Chondrocyte (in vitro differentiated cells): ENCODE data around the gene PJA1. TPM values are rescaled to one million over a fixed set of nuclear protein-coding genes. Genes with fewer than 3 reads are reported as not detected.

Experiments used
- DNase-seq: peaks from one replicate; pipeline ENCODE4 v3.0.0; 2021; ENCODE audit warnings: mixed read lengths, low spot score
- H3K27ac Mint-ChIP-seq: one replicate; pipeline ENCODE4 v1.8.0; 2021; ENCODE audit warnings: mild to moderate bottlenecking, moderate library complexity, mixed read lengths; ENCODE audit not compliant: unreplicated experiment
- H3K27me3 Mint-ChIP-seq: 2 replicates; pipeline ENCODE4 v1.8.0; 2021; ENCODE audit warnings: low read depth, mixed read lengths
- H3K36me3 Mint-ChIP-seq: 2 replicates; pipeline ENCODE4 v1.8.0; 2021; ENCODE audit warnings: low read depth, mixed read lengths
- H3K4me1 Mint-ChIP-seq: 2 replicates; pipeline ENCODE4 v1.8.0; 2021; ENCODE audit warnings: low read depth, mild to moderate bottlenecking, mixed read lengths
- H3K4me3 Mint-ChIP-seq: one replicate; pipeline ENCODE4 v1.8.0; 2021; ENCODE audit warnings: mild to moderate bottlenecking, moderate library complexity, mixed read lengths; ENCODE audit not compliant: unreplicated experiment
- H3K9me3 Mint-ChIP-seq: 2 replicates; pipeline ENCODE4 v1.8.0; 2021; ENCODE audit warnings: low read depth, mixed read lengths
- total RNA-seq: library from RNA; stranded (reverse); gene quantifications from 3 replicates; pipeline ENCODE4 v1.2.1, GENCODE V29; 2021
- TF ChIP-seq, protein P1 (sequence below): fragments of 200-600 bp; sonication (generic); IDR thresholded peaks from 2 replicates; pipeline ENCODE4 v1.5.0; 2021; ENCODE audit warnings: antibody characterized with exemption, mild to moderate bottlenecking, moderate library complexity

Gene PJA1
- total RNA-seq, 1 donor from 2014 or later: 30.1 TPM

DNA sequence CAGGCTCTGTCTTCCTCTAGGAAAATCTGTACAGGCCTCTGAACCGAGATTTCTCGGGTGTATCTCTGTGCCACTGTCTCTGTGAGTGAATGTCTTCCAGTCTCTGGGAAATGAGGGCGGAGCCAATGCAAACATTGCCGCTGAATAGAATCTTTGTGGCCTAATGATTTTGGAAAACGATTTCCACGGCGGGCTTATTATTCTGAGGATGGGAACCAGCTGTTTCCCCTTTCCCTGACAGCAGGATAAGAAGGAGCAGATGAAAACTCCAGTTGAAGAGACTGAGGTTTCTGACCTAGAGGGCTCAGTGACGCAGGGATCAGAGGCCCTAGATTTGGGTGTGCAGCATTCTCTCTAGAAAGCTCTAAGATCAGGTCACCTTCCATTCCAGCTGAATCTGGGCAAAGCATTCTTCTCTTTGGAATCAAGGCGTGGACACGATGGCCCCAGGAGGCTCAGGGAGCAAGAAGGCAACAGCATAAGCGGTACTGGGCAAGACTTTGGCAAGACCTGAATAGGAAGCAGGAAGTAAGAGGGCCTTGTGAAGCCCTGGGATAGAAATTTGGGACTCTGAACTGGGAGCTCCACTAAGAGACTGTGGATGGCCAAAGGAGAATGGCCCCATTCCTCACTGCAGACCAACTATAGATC, 47.3 kb downstream of the PJA1 start:
- H3K27ac Mint-ChIP-seq: no peak overlapping the region
- H3K9me3 Mint-ChIP-seq: no peaks in the 10 kb centered on the region

DNA sequence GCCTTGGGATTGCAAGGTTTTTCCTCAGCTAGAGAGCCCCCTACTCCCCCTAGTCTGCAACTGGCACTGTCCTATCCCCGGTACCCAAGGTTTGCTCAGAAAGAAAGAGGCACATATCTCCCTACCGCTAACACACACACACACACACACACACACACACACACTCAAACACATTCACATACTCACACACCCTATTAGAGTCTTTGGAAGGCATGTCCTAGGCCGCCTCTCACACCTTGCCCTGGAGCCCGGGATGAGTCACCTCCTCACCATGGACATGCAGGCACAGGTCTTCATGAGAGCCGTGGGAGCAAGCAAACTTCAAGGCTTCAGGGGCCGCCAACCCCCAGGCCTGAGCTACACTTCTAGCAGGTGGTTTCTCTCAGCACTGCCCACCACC, 49.2 kb downstream of the PJA1 start:
- no peaks in the 10 kb centered on the region for H3K4me1 Mint-ChIP-seq
- no peaks in the 10 kb centered on the region for H3K9me3 Mint-ChIP-seq
- no peaks in the 10 kb centered on the region for H3K36me3 Mint-ChIP-seq
- no peaks in the 10 kb centered on the region for H3K27me3 Mint-ChIP-seq
- TF ChIP-seq, protein P1, sequence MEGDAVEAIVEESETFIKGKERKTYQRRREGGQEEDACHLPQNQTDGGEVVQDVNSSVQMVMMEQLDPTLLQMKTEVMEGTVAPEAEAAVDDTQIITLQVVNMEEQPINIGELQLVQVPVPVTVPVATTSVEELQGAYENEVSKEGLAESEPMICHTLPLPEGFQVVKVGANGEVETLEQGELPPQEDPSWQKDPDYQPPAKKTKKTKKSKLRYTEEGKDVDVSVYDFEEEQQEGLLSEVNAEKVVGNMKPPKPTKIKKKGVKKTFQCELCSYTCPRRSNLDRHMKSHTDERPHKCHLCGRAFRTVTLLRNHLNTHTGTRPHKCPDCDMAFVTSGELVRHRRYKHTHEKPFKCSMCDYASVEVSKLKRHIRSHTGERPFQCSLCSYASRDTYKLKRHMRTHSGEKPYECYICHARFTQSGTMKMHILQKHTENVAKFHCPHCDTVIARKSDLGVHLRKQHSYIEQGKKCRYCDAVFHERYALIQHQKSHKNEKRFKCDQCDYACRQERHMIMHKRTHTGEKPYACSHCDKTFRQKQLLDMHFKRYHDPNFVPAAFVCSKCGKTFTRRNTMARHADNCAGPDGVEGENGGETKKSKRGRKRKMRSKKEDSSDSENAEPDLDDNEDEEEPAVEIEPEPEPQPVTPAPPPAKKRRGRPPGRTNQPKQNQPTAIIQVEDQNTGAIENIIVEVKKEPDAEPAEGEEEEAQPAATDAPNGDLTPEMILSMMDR: no peak
- DNase-seq: no peak
- H3K4me3 Mint-ChIP-seq: no peak overlapping the region
- no peak overlapping the region for H3K27ac Mint-ChIP-seq

More for the DNA sequence above, 47.3 kb downstream of the PJA1 start:
- H3K27me3 Mint-ChIP-seq: no peaks in the 10 kb centered on the region
- H3K4me1 Mint-ChIP-seq: no peaks in the 10 kb centered on the region
- DNase-seq: no peak
- TF ChIP-seq, protein P1: no peak
- no peaks in the 10 kb centered on the region for H3K36me3 Mint-ChIP-seq
- no peak overlapping the region for H3K4me3 Mint-ChIP-seq

DNA sequence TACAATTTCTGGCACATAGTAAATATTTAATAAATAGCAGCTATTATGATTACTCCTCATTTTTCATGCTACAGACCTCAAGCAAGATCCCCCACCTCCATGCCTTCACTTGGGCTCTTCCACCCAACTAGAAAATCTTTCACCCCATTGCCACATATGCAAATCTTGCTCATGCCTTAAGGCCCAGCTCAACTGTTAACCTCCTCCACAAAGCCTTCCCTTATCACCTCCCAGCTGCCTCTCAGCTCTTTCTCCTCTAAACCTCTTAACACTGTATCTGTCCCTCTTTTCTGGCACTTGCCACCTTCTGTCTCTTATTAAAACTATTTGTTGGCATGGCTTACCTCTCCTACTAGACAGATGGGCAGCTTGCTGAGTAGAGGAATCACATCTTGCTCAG, 51.5 kb downstream of the PJA1 start:
- H3K9me3 Mint-ChIP-seq: no peaks in the 10 kb centered on the region
- no peak overlapping the region for H3K27ac Mint-ChIP-seq
- no peak for DNase-seq

More for the DNA sequence above, 51.5 kb downstream of the PJA1 start:
- H3K36me3 Mint-ChIP-seq: no peaks in the 10 kb centered on the region
- TF ChIP-seq, protein P1: no peak
- H3K27me3 Mint-ChIP-seq: no peaks in the 10 kb centered on the region
- no peak overlapping the region for H3K4me3 Mint-ChIP-seq
- no peaks in the 10 kb centered on the region for H3K4me1 Mint-ChIP-seq
